Esophagus squamous epithelium (tissue), 5 donors: ENCODE measurements around the gene RCE1. TPM values are rescaled to one million over a fixed set of nuclear protein-coding genes. Genes with fewer than 3 reads are reported as not detected.

Source experiments
- DNase-seq: peaks from one replicate; lab custom pipeline; 2025; lab: John Stamatoyannopoulos, UW
- H3K27ac ChIP-seq, 4 donors: fragments of 200-600 bp; sonication (generic); one replicate each; pipeline ENCODE4 v1.5.1; 2016 to 2019; ENCODE audit warnings: mild to moderate bottlenecking in 1 of 4
- H3K27me3 ChIP-seq, 4 donors: fragments of 200-600 bp; sonication (generic); 1 replicate in 3 of 4; 2 replicates in 1 of 4; pipeline versions ENCODE4 v1.5.1 to v1.6.0; 2017 to 2021; ENCODE audit warnings: antibody characterized with exemption in 1 of 4
- H3K36me3 ChIP-seq, 3 donors: fragments of 200-600 bp; sonication (generic); one replicate each; pipeline ENCODE4 v1.5.1; 2016 to 2019
- H3K4me1 ChIP-seq, 3 donors: fragments of 200-600 bp; sonication (generic); one replicate each; pipeline ENCODE4 v1.5.1; 2017 to 2019
- H3K4me3 ChIP-seq, 4 donors: fragments of 200-600 bp; sonication (generic); 1 replicate in 3 of 4; 2 replicates in 1 of 4; pipeline ENCODE4 v1.5.1; 2016 to 2019; ENCODE audit warnings: mild to moderate bottlenecking in 2 of 4, moderate library complexity in 1 of 4
- H3K9me3 ChIP-seq, 3 donors: fragments of 200-600 bp; sonication (generic); one replicate each; pipeline ENCODE4 v1.5.1; 2016 to 2019
- POLR2A ChIP-seq, 4 donors: fragments of 450-650 bp; IDR thresholded peaks; one replicate each; pipeline ENCODE4 v1.6.1; 2017; ENCODE audit warnings: antibody characterized with exemption in 4 of 4, mild to moderate bottlenecking in 4 of 4, moderate library complexity in 3 of 4
- WGBS, 2 donors: methylation state at CpG; one replicate each; pipeline ENCODE4 v1.1.5; 2018; 5-methylcytosine and 5-hydroxymethylcytosine counted together
- intact Hi-C: fragments of 100-400 bp; cut with DNase I; formaldehyde crosslinking; loops from one replicate; pipeline ENCODE4 v1.15.0; 2022
- total RNA-seq, 4 donors: library from RNA; depleted of rRNA; stranded (reverse); fragments of >200 nt; gene quantifications; one replicate each; pipeline ENCODE4 v1.1.0, GENCODE V29; 2016
- TF ChIP-seq, protein P1 (sequence below), 6 experiments: fragments of 450-650 bp in 4 of 6; fragments of 200-600 bp in 2 of 6; sonication (generic) in 2 of 6; IDR thresholded peaks; one replicate each; pipeline ENCODE4 v1.5.1; 2016 to 2019; ENCODE audit warnings: antibody characterized with exemption in 6 of 6, mild to moderate bottlenecking in 4 of 6, moderate library complexity in 4 of 6
- donor health status: DM: yes; HTN: yes; CAD: no.

The RCE1 gene
- total RNA-seq, 4 donors from 2014 or later: 8.9 to 29.7 (median 21.8) TPM

DNA sequence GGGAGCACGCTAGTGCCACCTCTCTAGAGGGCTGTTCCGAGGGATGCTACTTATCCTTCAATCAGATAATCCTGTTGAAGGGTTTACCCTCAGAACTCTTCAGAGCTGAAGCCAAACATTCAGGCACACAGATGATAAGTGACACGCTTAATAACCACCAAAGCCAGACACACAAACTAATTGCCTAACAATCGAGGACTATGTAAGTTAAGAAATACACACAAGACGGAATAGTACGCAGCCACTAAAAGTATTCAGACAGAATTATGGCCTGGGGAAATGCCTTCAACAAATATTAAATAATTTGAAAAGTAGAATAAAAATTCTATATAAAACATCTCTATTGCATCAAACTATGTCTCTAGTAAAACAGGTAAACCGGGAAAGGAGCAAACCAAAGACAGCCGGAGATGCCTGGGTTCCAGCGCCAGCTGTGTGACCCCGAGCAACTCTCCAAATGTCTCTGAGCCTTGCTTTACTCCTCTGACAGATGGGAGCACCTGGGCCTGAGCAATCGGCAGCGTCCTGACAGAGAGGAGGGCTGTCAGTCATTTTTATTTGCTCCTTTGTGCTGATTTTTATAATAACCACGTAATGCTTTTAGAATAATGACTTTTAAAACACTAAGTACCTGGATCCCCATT lies 25.0 kb downstream of the RCE1 start:
- TF ChIP-seq, protein P1, sequence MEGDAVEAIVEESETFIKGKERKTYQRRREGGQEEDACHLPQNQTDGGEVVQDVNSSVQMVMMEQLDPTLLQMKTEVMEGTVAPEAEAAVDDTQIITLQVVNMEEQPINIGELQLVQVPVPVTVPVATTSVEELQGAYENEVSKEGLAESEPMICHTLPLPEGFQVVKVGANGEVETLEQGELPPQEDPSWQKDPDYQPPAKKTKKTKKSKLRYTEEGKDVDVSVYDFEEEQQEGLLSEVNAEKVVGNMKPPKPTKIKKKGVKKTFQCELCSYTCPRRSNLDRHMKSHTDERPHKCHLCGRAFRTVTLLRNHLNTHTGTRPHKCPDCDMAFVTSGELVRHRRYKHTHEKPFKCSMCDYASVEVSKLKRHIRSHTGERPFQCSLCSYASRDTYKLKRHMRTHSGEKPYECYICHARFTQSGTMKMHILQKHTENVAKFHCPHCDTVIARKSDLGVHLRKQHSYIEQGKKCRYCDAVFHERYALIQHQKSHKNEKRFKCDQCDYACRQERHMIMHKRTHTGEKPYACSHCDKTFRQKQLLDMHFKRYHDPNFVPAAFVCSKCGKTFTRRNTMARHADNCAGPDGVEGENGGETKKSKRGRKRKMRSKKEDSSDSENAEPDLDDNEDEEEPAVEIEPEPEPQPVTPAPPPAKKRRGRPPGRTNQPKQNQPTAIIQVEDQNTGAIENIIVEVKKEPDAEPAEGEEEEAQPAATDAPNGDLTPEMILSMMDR (IDR thresholded peaks at IDR 0.05): no peak
- TF ChIP-seq POLR2A (IDR thresholded peaks at IDR 0.05): no peak
- Histone ChIP-seq H3K4me1 (peaks cover 10 to 26% (median 11%) of the 10 kb centered on the region in 3 donors), H3K36me3 (peaks cover 0 to 59% (median 0%) of the 10 kb centered on the region in 3 donors), H3K9me3 (no peaks in the 10 kb centered on the region), H3K27ac (no peak overlapping the region), H3K27me3 (no peaks in the 10 kb centered on the region), H3K4me3 (no peak overlapping the region)
- WGBS, 2 donors: 91 to 92% methylated on average over 11 to 13 of the region's 13 CpGs
- no peak for DNase-seq
- intact Hi-C loops: no loop called here

DNA sequence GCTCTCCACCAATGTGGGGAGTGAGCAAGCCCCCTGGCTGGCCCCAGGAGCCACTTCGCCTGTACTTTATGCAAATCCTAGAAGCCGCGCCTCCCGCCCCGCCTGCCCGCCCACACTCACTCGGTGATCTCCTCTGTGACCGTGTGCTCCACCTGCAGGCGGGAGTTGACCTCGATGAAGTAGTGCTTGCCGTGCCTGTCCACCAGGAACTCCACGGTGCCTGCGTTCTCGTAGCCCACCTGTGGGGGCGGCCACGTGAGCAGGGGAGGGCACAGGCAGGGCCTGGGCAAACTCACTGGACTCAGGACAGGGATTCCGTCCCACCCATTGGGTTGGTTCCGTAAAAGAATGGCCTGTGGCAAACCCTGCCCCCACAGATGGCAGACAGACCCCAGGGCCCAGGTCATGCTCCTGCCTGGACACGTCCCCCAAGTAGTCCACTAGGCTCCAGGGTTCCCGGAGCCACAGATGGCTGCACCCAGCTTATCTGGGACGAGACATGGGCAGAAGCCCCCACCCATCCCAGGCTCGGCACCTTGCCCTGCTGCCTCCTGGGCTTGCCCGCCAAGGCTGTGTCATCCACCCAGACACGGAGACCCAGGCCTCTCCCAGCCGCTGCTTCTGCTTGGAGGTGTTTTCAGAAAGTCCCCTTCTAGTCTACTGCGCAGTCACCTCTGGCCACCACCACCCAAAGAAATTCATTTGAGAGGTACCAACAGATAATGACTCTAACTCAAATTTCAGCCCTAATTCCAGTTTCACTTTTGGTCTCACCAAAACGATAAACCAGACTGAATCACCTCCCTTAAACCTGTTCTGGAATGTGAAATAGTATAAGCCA lies 25.7 kb downstream of the RCE1 start:
- Histone ChIP-seq H3K36me3 (peaks cover 0 to 59% (median 0%) of the 10 kb centered on the region in 3 donors), H3K4me3 (no peak overlapping the region), H3K27ac (no peak overlapping the region), H3K9me3 (no peaks in the 10 kb centered on the region), H3K4me1 (peaks cover 4 to 18% (median 5%) of the 10 kb centered on the region in 3 donors), H3K27me3 (no peaks in the 10 kb centered on the region)
- intact Hi-C loops: no loop called here
- WGBS, 2 donors: 66 to 70% methylated on average over 13 to 14 of the region's 27 CpGs
- no peak for TF ChIP-seq POLR2A (IDR thresholded peaks at IDR 0.05)
- TF ChIP-seq, protein P1 (IDR thresholded peaks at IDR 0.05): peak in 5 of 6 experiments; percentile 7 to 50 (median 39)
- peak; percentile 27 for DNase-seq

DNA sequence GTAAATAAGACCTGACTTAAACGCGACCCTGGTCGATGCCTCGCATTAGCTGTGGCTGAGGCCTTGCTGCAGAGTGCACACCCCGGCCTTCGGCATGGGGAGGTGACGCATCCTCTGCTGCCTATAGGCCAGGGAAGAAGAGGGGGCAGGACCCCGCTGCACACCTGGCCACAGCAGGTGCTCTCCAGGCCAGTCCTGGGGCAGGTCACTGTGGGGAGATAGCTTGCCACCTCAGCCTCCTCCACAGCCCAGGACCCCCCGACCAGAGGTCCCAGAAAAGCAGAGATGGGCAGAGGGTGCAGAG lies 26.3 kb downstream of the RCE1 start:
- intact Hi-C loops: no loop called here
- no peak overlapping the region for H3K27ac ChIP-seq
- H3K4me1 ChIP-seq: peaks cover 0 to 13% (median 0%) of the 10 kb centered on the region in 3 donors
- peaks cover 0 to 59% (median 0%) of the 10 kb centered on the region in 3 donors for H3K36me3 ChIP-seq
- no peaks in the 10 kb centered on the region for H3K9me3 ChIP-seq
- TF ChIP-seq, protein P1 (IDR thresholded peaks at IDR 0.05): no peak
- TF ChIP-seq POLR2A (IDR thresholded peaks at IDR 0.05): no peak
- WGBS, 2 donors: 83 to 89% methylated on average over 4 to 9 of the region's 9 CpGs
- DNase-seq: no peak
- H3K4me3 ChIP-seq: no peak overlapping the region
- H3K27me3 ChIP-seq: no peaks in the 10 kb centered on the region

DNA sequence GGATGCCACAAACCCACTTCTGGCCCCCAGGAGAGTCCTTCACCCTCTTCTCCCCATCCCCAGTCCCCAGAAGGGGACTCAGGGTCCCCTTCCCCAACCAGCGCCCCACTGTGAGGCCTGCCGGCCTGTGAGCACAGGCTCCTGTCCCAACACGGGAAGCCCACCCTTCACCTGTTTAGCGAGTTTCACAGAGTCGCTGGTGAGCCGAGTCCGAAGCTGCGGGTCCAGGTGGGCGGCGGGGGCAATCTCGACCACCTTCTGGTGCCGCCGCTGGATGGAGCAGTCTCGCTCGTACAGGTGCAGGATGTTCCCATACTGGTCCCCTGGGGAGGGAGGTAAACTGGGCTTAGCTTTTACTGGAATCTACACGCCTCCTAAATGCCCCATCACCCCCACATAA lies 26.9 kb downstream of the RCE1 start:
- no peak for DNase-seq
- intact Hi-C loops: no loop called here

More for the DNA sequence above, 26.9 kb downstream of the RCE1 start:
- Histone ChIP-seq H3K27me3 (no peaks in the 10 kb centered on the region), H3K9me3 (no peaks in the 10 kb centered on the region), H3K36me3 (peaks cover 0 to 59% (median 0%) of the 10 kb centered on the region in 3 donors), H3K27ac (no peak overlapping the region), H3K4me1 (peaks cover 0 to 8% (median 0%) of the 10 kb centered on the region in 3 donors), H3K4me3 (no peak overlapping the region)
- TF ChIP-seq, protein P1 (IDR thresholded peaks at IDR 0.05): no peak
- no peak for TF ChIP-seq POLR2A (IDR thresholded peaks at IDR 0.05)
- WGBS, 2 donors: 91% methylated on average over 9 of the region's 16 CpGs; no CpG with 5 or more reads in 1 of the 2 donors
